Thoracic aorta (tissue), 2 donors: ENCODE data around the gene TPMT. TPM values are rescaled to one million over a fixed set of nuclear protein-coding genes. Genes with fewer than 3 reads are reported as not detected.

Source experiments
- ATAC-seq: fragments of 150-250 bp; one replicate; pipeline ENCODE4 v1.8.0; 2017; ENCODE audit warnings: low read depth; ENCODE audit not compliant: insufficient number of reproducible peaks, low FRiP score
- DNase-seq: peaks from one replicate; pipeline ENCODE4 v3.0.0-alpha.2; 2020; ENCODE audit warnings: low spot score
- H3K27ac ChIP-seq, 2 donors: fragments of 200-600 bp; sonication (generic); 1 replicate in 1 of 2; 2 replicates in 1 of 2; pipeline ENCODE4 v1.5.1; 2016; ENCODE audit warnings: mild to moderate bottlenecking in 2 of 2, moderate library complexity in 2 of 2
- H3K27me3 ChIP-seq: fragments of 200-600 bp; sonication (generic); replicated peaks from 2 replicates; pipeline ENCODE4 v1.6.0; 2016; ENCODE audit warnings: mild to moderate bottlenecking; ENCODE audit not compliant: insufficient read depth
- H3K36me3 ChIP-seq: fragments of 200-600 bp; sonication (generic); one replicate; pipeline ENCODE4 v1.5.1; 2016
- H3K4me1 ChIP-seq, 2 donors: fragments of 200-600 bp; sonication (generic); 1 replicate in 1 of 2; 2 replicates in 1 of 2; pipeline versions ENCODE4 v1.5.1 to v1.6.0; 2016; ENCODE audit warnings: low read depth in 2 of 2, mild to moderate bottlenecking in 1 of 2; ENCODE audit not compliant: control insufficient read depth in 1 of 2
- H3K4me3 ChIP-seq: fragments of 200-600 bp; sonication (generic); 2 replicates; pipeline ENCODE4 v1.5.1; 2016; ENCODE audit warnings: mild to moderate bottlenecking
- H3K9me3 ChIP-seq: fragments of 200-600 bp; sonication (generic); 2 replicates; pipeline ENCODE4 v1.5.1; 2016
- total RNA-seq, 2 donors: library from RNA; depleted of rRNA; stranded (reverse); fragments of >200 nt; gene quantifications; one replicate each; pipeline versions ENCODE4 v1.1.0 to v1.2.3, GENCODE V29; 2016
- TF ChIP-seq, protein P1 (sequence below): fragments of 200-600 bp; sonication (generic); IDR thresholded peaks from one replicate; pipeline ENCODE4 v1.5.1; 2019; ENCODE audit warnings: antibody characterized with exemption

Gene TPMT
- total RNA-seq, 2 donors from 2014 or later: 5.0 to 5.5 TPM

DNA sequence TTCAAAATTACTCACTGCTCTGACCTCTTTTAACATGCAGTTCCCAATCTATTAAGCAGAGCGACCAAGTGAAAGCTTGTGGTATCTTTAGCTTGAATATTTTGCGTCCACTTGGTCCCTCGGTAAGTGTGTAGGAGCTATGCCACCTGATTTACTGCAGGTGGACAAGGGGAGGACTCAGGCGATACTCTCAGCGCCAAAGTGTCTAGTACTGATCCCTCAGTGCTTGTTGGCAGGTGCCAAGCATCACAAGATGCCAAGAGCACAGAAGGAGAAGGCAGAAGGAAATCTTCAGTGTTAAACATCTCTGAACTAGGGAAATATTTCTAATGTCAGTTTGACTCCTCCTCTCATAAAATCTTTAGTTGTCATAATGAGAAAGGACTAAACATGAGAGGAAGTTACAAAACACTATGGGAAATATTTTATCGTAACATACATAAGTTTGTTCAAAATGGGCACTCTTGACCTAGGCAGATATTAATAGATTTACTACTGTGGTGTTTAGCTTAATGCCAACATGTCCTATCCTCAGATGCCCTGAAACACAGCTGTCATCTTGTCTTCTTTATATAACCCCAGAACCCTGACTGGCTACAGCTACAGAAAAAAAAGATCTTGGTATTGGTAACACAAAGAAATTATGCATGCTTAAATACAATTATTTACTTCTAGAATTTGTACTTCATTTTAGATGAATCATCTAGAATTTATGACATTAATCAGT lies 51.9 kb downstream of the TPMT start:
- no peak overlapping the region for H3K27ac ChIP-seq
- H3K36me3 ChIP-seq: no peaks in the 10 kb centered on the region
- TF ChIP-seq, protein P1, sequence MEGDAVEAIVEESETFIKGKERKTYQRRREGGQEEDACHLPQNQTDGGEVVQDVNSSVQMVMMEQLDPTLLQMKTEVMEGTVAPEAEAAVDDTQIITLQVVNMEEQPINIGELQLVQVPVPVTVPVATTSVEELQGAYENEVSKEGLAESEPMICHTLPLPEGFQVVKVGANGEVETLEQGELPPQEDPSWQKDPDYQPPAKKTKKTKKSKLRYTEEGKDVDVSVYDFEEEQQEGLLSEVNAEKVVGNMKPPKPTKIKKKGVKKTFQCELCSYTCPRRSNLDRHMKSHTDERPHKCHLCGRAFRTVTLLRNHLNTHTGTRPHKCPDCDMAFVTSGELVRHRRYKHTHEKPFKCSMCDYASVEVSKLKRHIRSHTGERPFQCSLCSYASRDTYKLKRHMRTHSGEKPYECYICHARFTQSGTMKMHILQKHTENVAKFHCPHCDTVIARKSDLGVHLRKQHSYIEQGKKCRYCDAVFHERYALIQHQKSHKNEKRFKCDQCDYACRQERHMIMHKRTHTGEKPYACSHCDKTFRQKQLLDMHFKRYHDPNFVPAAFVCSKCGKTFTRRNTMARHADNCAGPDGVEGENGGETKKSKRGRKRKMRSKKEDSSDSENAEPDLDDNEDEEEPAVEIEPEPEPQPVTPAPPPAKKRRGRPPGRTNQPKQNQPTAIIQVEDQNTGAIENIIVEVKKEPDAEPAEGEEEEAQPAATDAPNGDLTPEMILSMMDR: no peak
- DNase-seq: no peak
- H3K27me3 ChIP-seq: no peaks in the 10 kb centered on the region
- no peak for ATAC-seq
- peaks cover 0 to 13% of the 10 kb centered on the region in 2 donors for H3K4me1 ChIP-seq
- no peak overlapping the region for H3K4me3 ChIP-seq
- H3K9me3 ChIP-seq: peaks cover 6% of the 10 kb centered on the region

DNA sequence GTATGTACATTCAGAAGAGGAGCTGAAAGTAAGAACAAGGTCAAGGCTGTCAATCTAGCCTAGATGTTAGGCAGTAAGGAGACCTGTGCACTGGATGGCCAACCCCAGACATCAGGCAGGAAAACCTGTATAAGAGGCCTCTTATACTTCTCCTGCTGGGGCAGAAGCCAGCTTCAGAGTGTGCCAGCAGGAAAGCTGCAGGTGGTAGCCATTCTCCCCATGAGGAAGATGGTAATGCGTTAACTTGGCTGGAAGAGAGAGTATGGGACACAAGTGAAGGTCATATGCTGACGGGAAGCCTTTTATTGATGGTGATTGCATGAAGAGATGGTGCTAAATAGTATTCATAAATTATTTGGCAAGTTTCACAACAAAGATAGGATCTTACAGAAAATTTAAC lies 53.0 kb downstream of the TPMT start:
- no peaks in the 10 kb centered on the region for H3K27me3 ChIP-seq
- no peak overlapping the region for H3K27ac ChIP-seq
- DNase-seq: no peak
- H3K36me3 ChIP-seq: no peaks in the 10 kb centered on the region
- no peaks in the 10 kb centered on the region for H3K9me3 ChIP-seq
- no peak overlapping the region for H3K4me3 ChIP-seq
- peaks cover 0 to 13% of the 10 kb centered on the region in 2 donors for H3K4me1 ChIP-seq
- TF ChIP-seq, protein P1: no peak
- ATAC-seq: no peak

DNA sequence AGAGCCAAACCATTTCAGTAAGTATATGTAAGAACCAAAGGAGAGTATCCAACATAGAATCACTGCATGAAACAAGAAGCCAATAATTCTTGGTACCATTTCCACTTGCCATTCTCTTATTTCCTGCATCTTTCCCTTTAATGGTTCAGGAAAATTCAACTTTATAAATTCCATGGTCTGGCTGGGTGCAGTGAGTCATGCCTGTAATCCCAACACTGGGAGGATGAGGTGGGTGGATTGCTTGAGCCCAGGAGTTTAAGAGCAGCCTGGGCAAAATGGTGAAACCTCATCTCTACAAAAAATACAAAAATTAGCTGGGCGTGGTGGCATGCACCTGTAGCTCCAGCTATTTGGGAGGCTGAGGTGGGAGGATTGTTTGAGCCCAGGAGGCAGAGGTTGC lies 53.6 kb downstream of the TPMT start:
- Histone ChIP-seq H3K27me3 (no peaks in the 10 kb centered on the region), H3K36me3 (no peaks in the 10 kb centered on the region), H3K4me3 (no peak overlapping the region), H3K4me1 (peaks cover 0 to 13% of the 10 kb centered on the region in 2 donors), H3K27ac (no peak overlapping the region), H3K9me3 (no peaks in the 10 kb centered on the region)
- ATAC-seq (no peak), DNase-seq (no peak)
- TF ChIP-seq, protein P1: no peak

DNA sequence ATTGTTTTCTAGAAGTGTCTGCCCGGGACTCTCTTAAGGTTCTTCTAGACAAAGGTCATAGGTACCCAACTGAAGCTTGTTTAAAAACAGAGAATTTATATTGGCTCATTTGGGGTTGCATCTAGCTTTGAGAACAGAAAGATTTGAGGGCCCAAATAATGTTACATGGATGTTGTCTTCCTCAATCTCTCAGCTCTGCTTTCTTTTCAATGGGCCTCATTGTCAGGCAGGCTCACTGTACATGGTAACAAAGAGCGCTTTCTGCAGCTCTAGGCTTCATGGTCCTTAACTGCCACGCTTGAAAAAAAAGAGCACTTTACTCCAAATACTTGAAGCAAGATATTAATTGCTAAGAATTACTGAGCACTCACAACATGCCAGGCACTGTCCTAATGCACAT lies 54.6 kb downstream of the TPMT start:
- Histone ChIP-seq H3K4me1 (peaks cover 0 to 13% of the 10 kb centered on the region in 2 donors), H3K9me3 (no peaks in the 10 kb centered on the region), H3K36me3 (no peaks in the 10 kb centered on the region), H3K27ac (no peak overlapping the region), H3K27me3 (no peaks in the 10 kb centered on the region), H3K4me3 (no peak overlapping the region)
- TF ChIP-seq, protein P1: no peak
- ATAC-seq (no peak), DNase-seq (no peak)

DNA sequence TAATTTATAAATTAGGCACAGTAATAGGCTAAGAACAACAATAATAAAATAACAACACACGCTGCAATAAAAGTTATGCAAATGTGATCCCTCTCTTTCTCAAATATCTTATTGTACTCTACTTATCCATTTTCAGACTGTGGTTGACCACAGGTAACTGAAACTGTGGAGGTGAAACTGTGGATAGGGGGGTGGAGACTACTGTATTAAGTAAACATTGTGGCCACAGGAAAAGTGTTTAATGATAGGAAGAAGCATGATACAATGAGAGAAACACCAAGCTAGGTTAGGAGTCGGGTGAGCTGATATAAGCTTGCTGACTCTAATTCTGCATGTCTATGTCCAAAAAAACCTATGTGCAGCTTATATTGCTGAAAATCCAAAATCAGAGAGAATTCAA lies 55.4 kb downstream of the TPMT start:
- H3K27me3 ChIP-seq: no peaks in the 10 kb centered on the region
- ATAC-seq: no peak
- peaks cover 0 to 13% of the 10 kb centered on the region in 2 donors for H3K4me1 ChIP-seq
- no peaks in the 10 kb centered on the region for H3K36me3 ChIP-seq
- no peak for DNase-seq
- H3K27ac ChIP-seq: no peak overlapping the region
- H3K4me3 ChIP-seq: no peak overlapping the region
- TF ChIP-seq, protein P1: no peak
- H3K9me3 ChIP-seq: no peaks in the 10 kb centered on the region
